Spinal cord (tissue), 10 donors: ENCODE measurements around the gene KRTAP10-10. TPM values are rescaled to one million over a fixed set of nuclear protein-coding genes. Genes with fewer than 3 reads are reported as not detected.

Source experiments
- DNase-seq, 6 donors: peaks; one replicate each; pipeline versions ENCODE4 v3.0.0 to v3.0.0-alpha.2; 2013 to 2015; ENCODE audit warnings: low spot score in 6 of 6, low read depth in 4 of 6
- H3K27ac ChIP-seq: one replicate; pipeline ENCODE4 v1.5.1; 2013; ENCODE audit warnings: low read depth, low read length, control low read depth
- H3K27me3 ChIP-seq: one replicate; pipeline ENCODE4 v1.6.1; 2013; ENCODE audit warnings: low read length; ENCODE audit not compliant: control insufficient read depth, insufficient read depth
- H3K36me3 ChIP-seq: one replicate; pipeline ENCODE4 v1.6.1; 2013; ENCODE audit warnings: low read length; ENCODE audit not compliant: control insufficient read depth, insufficient read depth
- H3K4me1 ChIP-seq: one replicate; pipeline ENCODE4 v1.6.1; 2013; ENCODE audit warnings: low read length; ENCODE audit not compliant: control insufficient read depth, insufficient read depth
- H3K4me3 ChIP-seq: one replicate; pipeline ENCODE4 v1.5.1; 2013; ENCODE audit warnings: low read depth, low read length, control low read depth
- H3K9me3 ChIP-seq: one replicate; pipeline ENCODE4 v1.6.1; 2013; ENCODE audit warnings: low read length; ENCODE audit not compliant: control insufficient read depth, insufficient read depth
- WGBS: methylation state at CpG from one replicate; pipeline ENCODE4 v1.1.5; 2013; ENCODE audit warnings: missing lambda C conversion rate; ENCODE audit not compliant: insufficient coverage; 5-methylcytosine and 5-hydroxymethylcytosine counted together
- polyA plus RNA-seq, 2 donors: library from polyadenylated mRNA; unstranded; fragments of 120-200 nt; gene quantifications; one replicate each; pipeline ENCODE4 v1.2.1, GENCODE V29; 2013; ENCODE audit not compliant: insufficient read length in 2 of 2
- total RNA-seq, 2 donors: library from RNA; depleted of rRNA in 1 of 2; stranded (reverse); fragments of 120-200 nt in 1 of 2; fragments of >200 nt in 1 of 2; gene quantifications; one replicate each; pipeline versions ENCODE4 v1.2.3 to v1.2.4, GENCODE V29; 2013 to 2014
- donor health status: healthy.

KRTAP10-10 gene
- total and polyA plus RNA-seq, 4 donors, result not detected

DNA sequence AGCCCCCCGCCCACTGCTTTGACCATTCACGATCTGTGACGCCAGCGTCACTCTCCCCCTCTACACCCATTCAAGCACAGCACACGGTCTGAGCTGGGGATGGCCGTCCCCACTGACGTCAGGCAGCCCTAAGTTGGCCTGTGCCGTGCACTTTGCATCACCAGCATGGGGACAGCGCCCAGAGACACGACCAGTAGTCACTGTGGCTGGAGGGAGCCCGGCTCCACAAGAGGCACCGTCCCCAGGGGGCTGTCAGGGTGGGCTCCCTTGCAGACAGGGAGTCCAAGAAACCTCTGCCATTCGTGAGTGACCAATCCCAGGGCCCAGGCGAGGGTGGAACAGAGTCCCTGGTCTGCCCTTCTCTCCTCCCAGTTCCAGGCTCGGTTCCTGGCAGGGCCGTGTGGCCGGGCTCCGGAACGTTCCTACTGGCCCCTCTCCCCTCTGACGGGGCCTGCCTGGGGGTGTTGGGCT lies 23.0 kb upstream of the KRTAP10-10 start:
- H3K27ac ChIP-seq, result no peak overlapping the region
- WGBS, result 81% methylated on average over 14 of the region's 20 CpGs
- DNase-seq, result no peak
- no peaks in the 10 kb centered on the region for H3K27me3 ChIP-seq
- H3K4me3 ChIP-seq, result no peak overlapping the region
- H3K9me3 ChIP-seq, result peaks cover 6% of the 10 kb centered on the region
- H3K36me3 ChIP-seq, result no peaks in the 10 kb centered on the region
- H3K4me1 ChIP-seq, result no peaks in the 10 kb centered on the region

DNA sequence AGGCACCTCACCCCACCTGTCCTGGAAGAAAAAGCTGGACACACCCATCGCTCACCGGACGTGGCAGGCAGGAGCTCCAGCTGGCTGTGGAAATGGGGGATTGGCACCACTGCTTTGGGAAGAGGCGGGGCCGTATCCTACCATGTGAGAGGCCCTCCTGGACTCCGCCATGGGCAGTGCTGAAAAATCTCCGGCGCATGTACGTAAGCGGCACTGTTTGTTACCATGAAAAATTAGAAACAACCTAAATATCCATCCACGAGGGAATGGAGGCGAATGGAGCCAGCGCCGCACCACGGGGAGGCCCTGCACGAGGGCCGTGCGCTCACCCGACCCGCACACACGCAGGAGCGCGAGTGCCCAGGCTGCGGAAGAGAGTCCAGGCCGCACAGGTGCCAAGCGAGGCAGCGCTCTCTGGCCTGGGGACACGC lies 22.2 kb upstream of the KRTAP10-10 start:
- peaks cover 2% of the 10 kb centered on the region for H3K9me3 ChIP-seq
- no peak for DNase-seq
- H3K36me3 ChIP-seq, result no peaks in the 10 kb centered on the region
- H3K4me3 ChIP-seq, result no peak overlapping the region
- 88% methylated on average over 18 of the region's 28 CpGs for WGBS
- no peak overlapping the region for H3K27ac ChIP-seq
- H3K27me3 ChIP-seq, result no peaks in the 10 kb centered on the region
- H3K4me1 ChIP-seq, result no peaks in the 10 kb centered on the region

GRCh38 chr21:44615466-44615865 lies 21.7 kb upstream of the KRTAP10-10 start:
- H3K27ac ChIP-seq, result no peak overlapping the region
- H3K4me3 ChIP-seq, result no peak overlapping the region
- H3K36me3 ChIP-seq, result no peaks in the 10 kb centered on the region
- WGBS, result 88% methylated on average over 2 of the region's 8 CpGs
- H3K27me3 ChIP-seq, result no peaks in the 10 kb centered on the region
- H3K9me3 ChIP-seq, result peaks cover 2% of the 10 kb centered on the region
- DNase-seq, result no peak
- H3K4me1 ChIP-seq, result no peaks in the 10 kb centered on the region

GRCh38 chr21:44615911-44616590 lies 21.1 kb upstream of the KRTAP10-10 start:
- Histone ChIP-seq H3K27ac (no peak overlapping the region), H3K4me3 (no peak overlapping the region), H3K27me3 (no peaks in the 10 kb centered on the region), H3K9me3 (peaks cover 2% of the 10 kb centered on the region), H3K4me1 (no peaks in the 10 kb centered on the region), H3K36me3 (no peaks in the 10 kb centered on the region)
- 73% methylated on average over 16 of the region's 17 CpGs for WGBS
- DNase-seq, result no peak

- DNase-seq, result no peak
- Histone ChIP-seq H3K27me3 (no peaks in the 10 kb centered on the region), H3K27ac (no peak overlapping the region), H3K36me3 (no peaks in the 10 kb centered on the region), H3K9me3 (no peaks in the 10 kb centered on the region), H3K4me3 (no peak overlapping the region), H3K4me1 (no peaks in the 10 kb centered on the region)
- WGBS, result 89% methylated on average over 16 of the region's 16 CpGs
These were observed 20.6 kb upstream of the KRTAP10-10 start for GRCh38 chr21:44616591-44616926.

DNA sequence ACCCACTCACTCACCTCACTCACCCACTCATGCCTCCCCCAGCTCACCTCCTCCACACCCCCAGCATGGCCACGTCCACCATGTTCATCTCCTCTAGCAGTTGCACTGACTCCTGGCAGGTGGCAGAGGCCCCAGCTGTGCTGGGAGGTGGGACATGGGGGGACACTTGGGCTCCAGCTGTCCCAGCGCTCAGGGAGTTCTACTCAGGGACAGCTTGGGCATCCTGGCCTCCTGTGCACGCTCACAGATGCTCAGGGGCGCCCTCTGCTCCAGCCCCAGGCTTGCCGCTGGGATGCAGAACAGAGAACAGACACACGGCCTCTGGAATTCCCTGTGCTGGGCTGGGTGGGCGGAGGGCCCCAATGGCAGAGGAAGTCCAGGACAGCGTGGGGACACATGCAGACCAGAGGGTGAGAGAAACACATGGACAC lies 20.1 kb upstream of the KRTAP10-10 start:
- H3K4me3 ChIP-seq, result no peak overlapping the region
- DNase-seq, result no peak
- H3K27me3 ChIP-seq, result no peaks in the 10 kb centered on the region
- H3K27ac ChIP-seq, result no peak overlapping the region
- H3K36me3 ChIP-seq, result no peaks in the 10 kb centered on the region
- H3K9me3 ChIP-seq, result no peaks in the 10 kb centered on the region
- 53% methylated on average over 7 of the region's 8 CpGs for WGBS
- H3K4me1 ChIP-seq, result no peaks in the 10 kb centered on the region

DNA sequence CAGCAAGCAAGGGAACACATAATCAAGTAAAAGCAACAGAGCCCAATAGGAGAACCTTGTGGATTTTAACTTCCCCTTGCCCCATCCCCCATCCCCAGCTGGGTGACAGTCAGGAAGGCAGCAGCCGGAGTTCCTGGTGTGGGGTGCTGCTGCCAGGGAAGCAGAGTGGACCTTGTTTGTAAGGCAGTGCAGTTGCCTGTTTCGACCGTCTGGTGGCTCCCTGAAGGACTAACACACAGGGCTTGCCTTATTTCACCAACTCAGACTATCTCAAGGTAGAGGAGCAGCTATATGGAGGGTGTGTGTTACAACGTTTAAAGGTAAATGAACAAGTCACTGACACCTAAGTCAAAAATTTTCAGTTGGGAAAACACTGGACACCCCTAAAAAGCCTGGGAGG lies 18.7 kb upstream of the KRTAP10-10 start:
- no peaks in the 10 kb centered on the region for H3K4me1 ChIP-seq
- WGBS, result no CpG with 5 or more reads among the region's 4 CpGs
- no peak overlapping the region for H3K27ac ChIP-seq
- no peaks in the 10 kb centered on the region for H3K27me3 ChIP-seq
- DNase-seq, result no peak
- H3K36me3 ChIP-seq, result no peaks in the 10 kb centered on the region
- H3K4me3 ChIP-seq, result no peak overlapping the region
- peaks cover 4% of the 10 kb centered on the region for H3K9me3 ChIP-seq

- Histone ChIP-seq H3K27me3 (no peaks in the 10 kb centered on the region), H3K27ac (no peak overlapping the region), H3K36me3 (no peaks in the 10 kb centered on the region), H3K4me3 (no peak overlapping the region), H3K9me3 (peaks cover 5% of the 10 kb centered on the region), H3K4me1 (no peaks in the 10 kb centered on the region)
- no peak for DNase-seq
- 86% methylated on average over 1 of the region's 3 CpGs for WGBS
These were observed 18.2 kb upstream of the KRTAP10-10 start for GRCh38 chr21:44618909-44619308.

DNA sequence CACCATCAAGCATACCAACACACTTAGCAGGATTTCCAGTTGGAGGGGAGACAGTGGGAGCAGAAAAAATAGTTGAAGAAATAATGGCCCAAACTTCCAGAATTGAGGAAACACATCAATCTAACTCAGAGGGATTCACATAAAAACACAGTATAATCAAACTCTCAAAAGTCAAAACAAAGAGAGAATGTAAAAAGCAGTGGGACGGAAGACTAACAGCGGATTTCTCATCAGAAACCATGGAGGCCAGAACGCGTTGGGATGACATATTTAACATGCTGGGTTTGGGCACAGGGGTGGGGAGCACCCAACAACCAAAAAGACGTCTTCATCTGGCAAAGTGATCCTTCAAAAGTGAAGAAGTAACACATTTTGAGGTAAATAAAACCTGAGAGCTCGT lies 17.3 kb upstream of the KRTAP10-10 start:
- 82% methylated on average over 5 of the region's 6 CpGs for WGBS
- no peak overlapping the region for H3K4me3 ChIP-seq
- peaks cover 5% of the 10 kb centered on the region for H3K9me3 ChIP-seq
- no peaks in the 10 kb centered on the region for H3K36me3 ChIP-seq
- H3K27me3 ChIP-seq, result no peaks in the 10 kb centered on the region
- no peaks in the 10 kb centered on the region for H3K4me1 ChIP-seq
- no peak overlapping the region for H3K27ac ChIP-seq
- DNase-seq, result no peak

DNA sequence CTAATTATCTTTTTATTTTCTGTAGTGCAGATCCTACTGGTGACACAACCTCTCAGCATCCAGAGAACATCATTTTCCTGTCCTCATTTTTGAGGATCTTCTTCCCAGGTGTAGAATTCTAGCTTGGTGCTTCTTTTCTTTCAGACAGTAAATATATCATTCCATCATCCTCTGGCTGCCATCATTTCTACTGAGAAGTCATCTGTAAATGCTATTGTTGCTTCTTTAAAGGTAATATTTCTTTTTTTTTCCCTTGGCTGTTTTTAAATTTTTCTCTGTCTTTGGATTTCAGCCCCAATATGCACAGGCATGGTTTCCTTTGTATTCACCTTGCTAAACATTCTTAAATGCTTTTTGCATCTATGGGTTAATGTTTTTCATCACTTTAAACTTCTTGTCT lies 13.6 kb upstream of the KRTAP10-10 start:
- H3K27ac ChIP-seq, result no peak overlapping the region
- H3K27me3 ChIP-seq, result no peaks in the 10 kb centered on the region
- no peak for DNase-seq
- no peaks in the 10 kb centered on the region for H3K36me3 ChIP-seq
- H3K4me1 ChIP-seq, result peaks cover 3% of the 10 kb centered on the region
- peaks cover 5% of the 10 kb centered on the region for H3K9me3 ChIP-seq
- no peak overlapping the region for H3K4me3 ChIP-seq
